Measurements from ENCODE around the gene LYPD6.

The LYPD6 gene

DNA sequence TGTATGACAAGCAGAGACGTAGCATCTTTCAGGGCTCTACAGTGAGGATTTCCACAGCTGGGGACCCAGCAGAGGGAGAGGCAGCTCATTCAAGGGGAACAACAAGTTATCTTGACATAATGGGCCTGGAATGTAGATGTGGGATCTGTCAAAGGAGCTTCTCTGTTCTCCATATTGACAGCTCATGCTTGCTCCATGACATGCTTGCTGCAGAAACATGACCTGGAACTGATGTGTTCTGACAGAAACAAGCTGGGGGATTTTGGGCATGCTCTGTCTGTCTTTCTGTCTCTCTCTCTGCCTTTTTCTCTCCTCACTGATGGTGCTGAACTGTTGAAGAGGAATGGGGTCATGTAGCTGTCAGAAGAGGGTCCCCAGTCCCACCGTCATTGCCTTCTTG lies 177.6 kb downstream of the LYPD6 start:
- DNase-seq (ENCODE audit: low read depth, low spot score) = no peak

DNA sequence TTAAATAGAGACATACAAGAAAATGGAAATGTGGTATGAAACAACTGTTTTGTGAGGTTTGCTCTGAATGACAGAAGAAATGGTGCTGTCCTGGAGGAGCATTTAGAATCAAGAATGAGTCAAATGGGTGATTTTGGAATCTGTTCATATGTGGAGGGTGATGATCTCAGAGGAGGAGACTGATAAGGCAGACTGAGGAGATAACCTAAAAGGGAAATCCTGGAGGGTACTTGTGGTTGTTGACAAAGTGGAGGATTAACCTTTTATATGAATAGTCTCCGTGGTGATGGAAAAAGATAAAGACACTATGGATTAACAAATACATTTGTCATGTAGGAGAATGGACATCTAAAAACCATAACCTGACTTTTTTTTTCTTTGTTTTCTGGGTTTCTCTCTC lies 183.1 kb downstream of the LYPD6 start:
- DNase-seq (ENCODE audit: low read depth, low spot score) = no peak
